ENCODE data around the gene PTPRA.

DNA sequence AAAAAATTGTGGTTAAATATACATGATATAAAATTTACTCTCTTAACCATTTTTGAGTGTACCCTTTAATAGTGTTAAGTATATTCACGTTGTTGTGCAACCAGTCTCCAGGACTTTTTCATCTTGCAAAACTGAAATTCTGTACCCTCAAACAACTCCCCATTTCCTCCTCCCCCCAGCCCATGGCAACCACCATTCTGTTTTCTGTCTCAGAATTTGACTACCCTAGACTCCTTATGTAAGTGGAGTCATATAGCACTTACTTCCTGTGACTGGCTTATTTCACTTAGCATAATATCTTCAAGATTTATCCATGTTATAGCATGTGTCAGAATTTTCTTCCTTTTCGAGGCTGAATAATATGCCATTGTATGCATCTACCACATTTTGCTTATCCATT is 27.7 kb upstream of the PTPRA start:
- TF ChIP-seq, protein P1, sequence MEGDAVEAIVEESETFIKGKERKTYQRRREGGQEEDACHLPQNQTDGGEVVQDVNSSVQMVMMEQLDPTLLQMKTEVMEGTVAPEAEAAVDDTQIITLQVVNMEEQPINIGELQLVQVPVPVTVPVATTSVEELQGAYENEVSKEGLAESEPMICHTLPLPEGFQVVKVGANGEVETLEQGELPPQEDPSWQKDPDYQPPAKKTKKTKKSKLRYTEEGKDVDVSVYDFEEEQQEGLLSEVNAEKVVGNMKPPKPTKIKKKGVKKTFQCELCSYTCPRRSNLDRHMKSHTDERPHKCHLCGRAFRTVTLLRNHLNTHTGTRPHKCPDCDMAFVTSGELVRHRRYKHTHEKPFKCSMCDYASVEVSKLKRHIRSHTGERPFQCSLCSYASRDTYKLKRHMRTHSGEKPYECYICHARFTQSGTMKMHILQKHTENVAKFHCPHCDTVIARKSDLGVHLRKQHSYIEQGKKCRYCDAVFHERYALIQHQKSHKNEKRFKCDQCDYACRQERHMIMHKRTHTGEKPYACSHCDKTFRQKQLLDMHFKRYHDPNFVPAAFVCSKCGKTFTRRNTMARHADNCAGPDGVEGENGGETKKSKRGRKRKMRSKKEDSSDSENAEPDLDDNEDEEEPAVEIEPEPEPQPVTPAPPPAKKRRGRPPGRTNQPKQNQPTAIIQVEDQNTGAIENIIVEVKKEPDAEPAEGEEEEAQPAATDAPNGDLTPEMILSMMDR (IDR thresholded peaks at IDR 0.05; ENCODE audit: insufficient read depth, low read length) = no peak
- no peak for TF ChIP-seq POLR2AphosphoS5 (IDR thresholded peaks at IDR 0.05; ENCODE audit: low read depth)
- TF ChIP-seq, protein P2, sequence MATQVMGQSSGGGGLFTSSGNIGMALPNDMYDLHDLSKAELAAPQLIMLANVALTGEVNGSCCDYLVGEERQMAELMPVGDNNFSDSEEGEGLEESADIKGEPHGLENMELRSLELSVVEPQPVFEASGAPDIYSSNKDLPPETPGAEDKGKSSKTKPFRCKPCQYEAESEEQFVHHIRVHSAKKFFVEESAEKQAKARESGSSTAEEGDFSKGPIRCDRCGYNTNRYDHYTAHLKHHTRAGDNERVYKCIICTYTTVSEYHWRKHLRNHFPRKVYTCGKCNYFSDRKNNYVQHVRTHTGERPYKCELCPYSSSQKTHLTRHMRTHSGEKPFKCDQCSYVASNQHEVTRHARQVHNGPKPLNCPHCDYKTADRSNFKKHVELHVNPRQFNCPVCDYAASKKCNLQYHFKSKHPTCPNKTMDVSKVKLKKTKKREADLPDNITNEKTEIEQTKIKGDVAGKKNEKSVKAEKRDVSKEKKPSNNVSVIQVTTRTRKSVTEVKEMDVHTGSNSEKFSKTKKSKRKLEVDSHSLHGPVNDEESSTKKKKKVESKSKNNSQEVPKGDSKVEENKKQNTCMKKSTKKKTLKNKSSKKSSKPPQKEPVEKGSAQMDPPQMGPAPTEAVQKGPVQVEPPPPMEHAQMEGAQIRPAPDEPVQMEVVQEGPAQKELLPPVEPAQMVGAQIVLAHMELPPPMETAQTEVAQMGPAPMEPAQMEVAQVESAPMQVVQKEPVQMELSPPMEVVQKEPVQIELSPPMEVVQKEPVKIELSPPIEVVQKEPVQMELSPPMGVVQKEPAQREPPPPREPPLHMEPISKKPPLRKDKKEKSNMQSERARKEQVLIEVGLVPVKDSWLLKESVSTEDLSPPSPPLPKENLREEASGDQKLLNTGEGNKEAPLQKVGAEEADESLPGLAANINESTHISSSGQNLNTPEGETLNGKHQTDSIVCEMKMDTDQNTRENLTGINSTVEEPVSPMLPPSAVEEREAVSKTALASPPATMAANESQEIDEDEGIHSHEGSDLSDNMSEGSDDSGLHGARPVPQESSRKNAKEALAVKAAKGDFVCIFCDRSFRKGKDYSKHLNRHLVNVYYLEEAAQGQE (IDR thresholded peaks at IDR 0.05; ENCODE audit: insufficient replicate concordance, low read depth) = no peak
